Suprapubic skin (tissue), 4 donors: ENCODE data around the gene TRPM1. TPM values are rescaled to one million over a fixed set of nuclear protein-coding genes. Genes with fewer than 3 reads are reported as not detected.
"Not testable (repeated sequence)": the region's sequence is repeated elsewhere in the genome, so short reads cannot be mapped to it uniquely, and the experiment has no call there.

Experiments
- DNase-seq, 2 donors: peaks; one replicate each; pipeline ENCODE4 v3.0.0-alpha.2; 2019; ENCODE audit warnings: low spot score in 2 of 2
- H3K27ac ChIP-seq: fragments of 200-600 bp; sonication (generic); one replicate; pipeline ENCODE4 v1.5.1; 2019
- H3K27me3 ChIP-seq: fragments of 200-600 bp; sonication (generic); one replicate; pipeline ENCODE4 v1.5.1; 2019
- H3K36me3 ChIP-seq: fragments of 200-600 bp; sonication (generic); one replicate; pipeline ENCODE4 v1.5.1; 2019
- H3K4me1 ChIP-seq: fragments of 200-600 bp; sonication (generic); one replicate; pipeline ENCODE4 v1.5.1; 2019
- H3K4me3 ChIP-seq: fragments of 200-600 bp; sonication (generic); one replicate; pipeline ENCODE4 v1.5.1; 2019; ENCODE audit warnings: mild to moderate bottlenecking
- H3K9me3 ChIP-seq: fragments of 200-600 bp; sonication (generic); one replicate; pipeline ENCODE4 v1.5.1; 2019
- CTCF ChIP-seq, 2 donors: fragments of 200-600 bp in 1 of 2; fragments of 450-650 bp in 1 of 2; sonication (generic) in 1 of 2; IDR thresholded peaks; one replicate each; pipeline ENCODE4 v1.5.1; 2016 to 2019; ENCODE audit warnings: antibody characterized with exemption in 2 of 2, mild to moderate bottlenecking in 1 of 2, moderate library complexity in 1 of 2
- EP300 ChIP-seq: sonication (generic); formaldehyde crosslinking; IDR thresholded peaks from one replicate; pipeline ENCODE4 v1.6.1; 2017; ENCODE audit warnings: antibody characterized with exemption
- POLR2A ChIP-seq, 2 donors: fragments of 450-650 bp; IDR thresholded peaks; one replicate each; pipeline ENCODE4 v1.6.1; 2017; ENCODE audit warnings: antibody characterized with exemption in 2 of 2, mild to moderate bottlenecking in 2 of 2, moderate library complexity in 2 of 2
- POLR2AphosphoS5 ChIP-seq, 3 donors: sonication (generic); formaldehyde crosslinking; IDR thresholded peaks; one replicate each; pipeline ENCODE4 v1.6.1; 2017; ENCODE audit warnings: antibody characterized with exemption in 3 of 3
- WGBS: methylation state at CpG from one replicate; pipeline ENCODE4 v1.1.5; 2018; 5-methylcytosine and 5-hydroxymethylcytosine counted together
- total RNA-seq, 4 donors: library from RNA; depleted of rRNA; stranded (reverse); fragments of >200 nt; gene quantifications; one replicate each; pipeline ENCODE4 v1.1.0, GENCODE V29; 2016

Gene TRPM1
- total RNA-seq, 4 donors from 2014 or later, result 5.1 to 15.2 (median 10.2) TPM

- no peaks in the 10 kb centered on the region for H3K36me3 ChIP-seq
- DNase-seq, result no peak
- H3K4me3 ChIP-seq, result no peak overlapping the region
- 82% methylated on average over 5 of the region's 5 CpGs for WGBS
- no peaks in the 10 kb centered on the region for H3K9me3 ChIP-seq
- H3K4me1 ChIP-seq, result no peaks in the 10 kb centered on the region
- H3K27ac ChIP-seq, result no peak overlapping the region
- TF ChIP-seq POLR2A (IDR thresholded peaks at IDR 0.05) (no peak), CTCF (IDR thresholded peaks at IDR 0.05) (no peak), POLR2AphosphoS5 (IDR thresholded peaks at IDR 0.05) (no peak)
- no peaks in the 10 kb centered on the region for H3K27me3 ChIP-seq
Observed at GRCh38 chr15:31096563-31096962, 5.0 kb downstream of the TRPM1 start.

GRCh38 chr15:31091481-31091880 is 10.0 kb downstream of the TRPM1 start:
- Histone ChIP-seq H3K4me1 (no peaks in the 10 kb centered on the region), H3K9me3 (no peaks in the 10 kb centered on the region), H3K27ac (no peak overlapping the region), H3K27me3 (no peaks in the 10 kb centered on the region), H3K4me3 (no peak overlapping the region), H3K36me3 (no peaks in the 10 kb centered on the region)
- TF ChIP-seq CTCF (IDR thresholded peaks at IDR 0.05) (no peak), POLR2A (IDR thresholded peaks at IDR 0.05) (no peak), EP300 (no peak), POLR2AphosphoS5 (IDR thresholded peaks at IDR 0.05) (no peak)
- DNase-seq, result no peak
- 92% methylated on average over 4 of the region's 6 CpGs for WGBS

- TF ChIP-seq POLR2AphosphoS5 (IDR thresholded peaks at IDR 0.05) (no peak), EP300 (no peak), CTCF (IDR thresholded peaks at IDR 0.05) (no peak), POLR2A (IDR thresholded peaks at IDR 0.05) (no peak)
- H3K9me3 ChIP-seq, result no peaks in the 10 kb centered on the region
- 90% methylated on average over 4 of the region's 4 CpGs for WGBS
- no peaks in the 10 kb centered on the region for H3K4me1 ChIP-seq
- no peaks in the 10 kb centered on the region for H3K36me3 ChIP-seq
- H3K4me3 ChIP-seq, result no peak overlapping the region
- no peak for DNase-seq
- no peak overlapping the region for H3K27ac ChIP-seq
- no peaks in the 10 kb centered on the region for H3K27me3 ChIP-seq
Observed at GRCh38 chr15:31090766-31091165, 10.8 kb downstream of the TRPM1 start.

GRCh38 chr15:31089368-31090047 is 12.0 kb downstream of the TRPM1 start:
- 93% methylated on average over 15 of the region's 18 CpGs for WGBS
- TF ChIP-seq POLR2A (IDR thresholded peaks at IDR 0.05) (no peak), POLR2AphosphoS5 (IDR thresholded peaks at IDR 0.05) (no peak), EP300 (no peak), CTCF (IDR thresholded peaks at IDR 0.05) (no peak)
- H3K36me3 ChIP-seq, result no peaks in the 10 kb centered on the region

GRCh38 chr15:31088672-31089367 is 12.7 kb downstream of the TRPM1 start:
- WGBS, result 93% methylated on average over 21 of the region's 21 CpGs
- H3K27ac ChIP-seq, result no peak overlapping the region
- no peak overlapping the region for H3K4me3 ChIP-seq
- DNase-seq, result no peak
- H3K36me3 ChIP-seq, result no peaks in the 10 kb centered on the region
- H3K4me1 ChIP-seq, result peaks cover 1% of the 10 kb centered on the region
- H3K27me3 ChIP-seq, result no peaks in the 10 kb centered on the region
- TF ChIP-seq POLR2AphosphoS5 (IDR thresholded peaks at IDR 0.05) (no peak), POLR2A (IDR thresholded peaks at IDR 0.05) (no peak), EP300 (no peak), CTCF (IDR thresholded peaks at IDR 0.05) (no peak)
- no peaks in the 10 kb centered on the region for H3K9me3 ChIP-seq

More at GRCh38 chr15:31089368-31090047, 12.0 kb downstream of the TRPM1 start:
- Histone ChIP-seq H3K27ac (no peak overlapping the region), H3K4me3 (no peak overlapping the region), H3K4me1 (no peaks in the 10 kb centered on the region), H3K27me3 (no peaks in the 10 kb centered on the region), H3K9me3 (no peaks in the 10 kb centered on the region)
- DNase-seq, result no peak

- H3K36me3 ChIP-seq, DNase-seq, H3K4me3 ChIP-seq, H3K27ac ChIP-seq, H3K9me3 ChIP-seq, H3K27me3 ChIP-seq, H3K4me1 ChIP-seq: not testable (repeated sequence)
- 67% methylated on average over 8 of the region's 8 CpGs for WGBS
Observed at GRCh38 chr15:31088041-31088440, 13.5 kb downstream of the TRPM1 start.
